HG03025 (cell line): ENCODE results near the gene RCCD1.

Source experiments
- ATAC-seq: cut with Tn5 transposase; IDR thresholded peaks from one replicate; pipeline ENCODE4 v1.9.1; 2021; ENCODE audit warnings: mild to moderate bottlenecking, moderate library complexity; ENCODE audit not compliant: unreplicated experiment, low FRiP score

Gene RCCD1

DNA sequence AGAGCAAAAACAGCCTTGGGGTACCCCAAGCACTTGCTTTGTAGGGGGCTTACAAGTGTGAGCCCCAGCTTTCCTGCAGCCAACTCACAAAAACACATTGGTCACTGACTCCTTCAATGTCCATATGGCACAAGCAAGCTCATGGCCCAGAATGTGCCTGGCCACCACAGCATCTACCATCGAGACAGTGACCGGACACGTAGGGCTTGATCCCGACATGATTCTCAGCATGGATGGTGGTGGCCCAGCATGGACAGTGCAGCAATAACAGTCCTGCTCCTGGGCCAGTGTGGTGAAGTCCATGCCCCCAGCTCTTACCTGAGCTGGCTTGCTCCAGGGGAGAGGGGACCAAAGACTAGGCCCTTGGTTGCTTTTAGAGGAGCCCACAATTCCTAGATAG, 13.6 kb upstream of the RCCD1 start:
- no peak for ATAC-seq

DNA sequence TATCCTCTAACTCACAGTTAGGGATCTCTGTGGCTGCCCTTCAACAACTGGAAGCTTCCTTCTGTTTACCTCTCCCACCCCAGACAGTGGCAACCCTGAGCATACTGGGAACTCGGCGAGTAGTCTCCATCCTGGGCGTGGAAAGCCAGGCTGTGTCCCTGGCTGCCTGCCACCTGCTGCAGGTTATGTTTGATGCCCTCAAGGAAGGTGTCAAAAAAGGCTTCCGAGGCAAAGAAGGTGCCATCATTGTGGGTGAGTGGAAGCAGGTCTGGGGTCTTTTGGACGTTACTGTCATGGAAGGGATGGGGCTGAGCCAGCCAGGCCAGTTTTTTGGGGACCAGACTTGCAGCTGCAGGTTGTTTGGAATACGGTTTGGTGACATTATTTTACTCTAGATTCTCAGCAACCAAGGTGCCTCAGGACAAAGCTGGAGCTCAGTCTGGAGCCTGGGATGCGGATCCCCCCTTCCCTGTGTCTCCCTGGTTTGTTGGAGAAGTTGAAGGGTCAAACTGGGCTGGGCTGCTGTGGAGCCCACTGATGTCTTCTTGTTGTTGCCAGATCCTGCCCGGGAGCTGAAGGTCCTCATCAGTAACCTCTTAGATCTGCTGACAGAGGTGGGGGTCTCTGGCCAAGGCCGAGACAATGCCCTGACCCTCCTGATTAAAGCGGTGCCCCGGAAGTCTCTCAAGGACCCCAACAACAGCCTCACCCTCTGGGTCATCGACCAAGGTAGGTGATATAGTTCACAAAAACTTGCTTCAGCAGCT, 12.1 kb upstream of the RCCD1 start:
- ATAC-seq = no peak

DNA sequence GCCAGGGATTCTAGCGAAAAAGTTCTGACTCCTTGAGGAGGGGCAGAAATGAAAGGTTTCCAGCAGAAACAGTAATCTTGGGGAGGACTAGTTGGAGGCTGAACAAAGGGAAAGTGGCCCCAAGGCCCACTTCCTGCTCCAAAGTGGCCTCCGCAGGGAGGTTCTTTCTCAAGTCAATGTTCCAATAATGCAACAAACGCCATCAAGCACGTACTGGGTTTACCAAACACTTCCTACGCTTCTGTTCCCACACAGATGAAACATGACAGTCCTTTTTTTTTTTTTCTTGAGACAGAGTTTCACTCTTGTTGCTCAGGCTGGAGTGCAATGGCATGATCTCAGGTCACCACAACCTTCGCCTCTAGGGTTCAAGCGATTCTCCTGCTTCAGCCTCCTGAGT, 9.6 kb upstream of the RCCD1 start:
- no peak for ATAC-seq

DNA sequence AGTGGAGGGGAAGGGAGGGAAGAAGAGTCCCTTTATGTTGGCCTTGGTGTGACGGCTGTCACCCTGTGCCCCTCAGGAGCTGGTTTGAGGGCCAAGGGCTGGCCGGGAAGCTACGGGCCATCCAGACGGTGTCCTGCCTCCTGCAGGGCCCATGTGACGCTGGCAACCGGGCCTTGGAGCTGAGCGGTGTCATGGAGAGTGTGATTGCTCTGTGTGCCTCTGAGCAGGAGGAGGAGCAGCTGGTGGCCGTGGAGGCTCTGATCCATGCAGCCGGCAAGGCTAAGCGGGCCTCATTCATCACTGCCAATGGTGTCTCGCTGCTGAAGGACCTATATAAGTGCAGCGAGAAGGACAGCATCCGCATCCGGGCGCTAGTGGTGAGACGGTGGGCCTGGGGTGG, 8.1 kb upstream of the RCCD1 start:
- ATAC-seq = no peak

DNA sequence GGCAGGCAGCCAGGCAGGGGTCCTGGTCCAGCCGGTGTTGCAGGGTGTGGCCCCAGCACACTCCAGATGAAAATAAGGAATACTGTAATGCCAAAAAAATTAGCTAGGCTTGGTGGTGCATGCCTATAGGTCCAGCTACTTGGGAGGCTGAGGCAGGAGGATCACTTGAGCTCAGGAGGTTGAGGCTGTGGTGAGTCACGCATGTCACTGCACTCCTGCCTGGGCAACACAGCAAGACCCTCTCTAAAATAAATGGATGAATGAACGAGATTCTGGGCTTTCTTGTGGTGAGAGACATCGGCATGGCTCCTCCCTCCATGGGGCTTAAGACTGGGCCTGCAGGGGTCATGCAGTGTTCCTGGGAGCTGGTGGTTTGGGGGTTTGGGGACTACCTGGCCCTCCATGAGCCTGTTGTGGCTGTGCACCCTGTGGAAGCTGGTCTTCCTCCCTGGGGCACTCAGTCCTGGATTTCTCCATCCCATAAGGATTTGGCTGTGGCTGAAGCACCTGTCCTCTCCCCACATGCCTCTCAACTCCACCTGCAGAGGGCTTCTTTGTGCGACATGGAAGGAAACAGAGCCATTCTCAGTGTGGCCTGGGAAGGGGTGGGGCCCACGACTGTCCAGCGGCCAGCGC, 7.6 kb upstream of the RCCD1 start:
- ATAC-seq = no peak

DNA sequence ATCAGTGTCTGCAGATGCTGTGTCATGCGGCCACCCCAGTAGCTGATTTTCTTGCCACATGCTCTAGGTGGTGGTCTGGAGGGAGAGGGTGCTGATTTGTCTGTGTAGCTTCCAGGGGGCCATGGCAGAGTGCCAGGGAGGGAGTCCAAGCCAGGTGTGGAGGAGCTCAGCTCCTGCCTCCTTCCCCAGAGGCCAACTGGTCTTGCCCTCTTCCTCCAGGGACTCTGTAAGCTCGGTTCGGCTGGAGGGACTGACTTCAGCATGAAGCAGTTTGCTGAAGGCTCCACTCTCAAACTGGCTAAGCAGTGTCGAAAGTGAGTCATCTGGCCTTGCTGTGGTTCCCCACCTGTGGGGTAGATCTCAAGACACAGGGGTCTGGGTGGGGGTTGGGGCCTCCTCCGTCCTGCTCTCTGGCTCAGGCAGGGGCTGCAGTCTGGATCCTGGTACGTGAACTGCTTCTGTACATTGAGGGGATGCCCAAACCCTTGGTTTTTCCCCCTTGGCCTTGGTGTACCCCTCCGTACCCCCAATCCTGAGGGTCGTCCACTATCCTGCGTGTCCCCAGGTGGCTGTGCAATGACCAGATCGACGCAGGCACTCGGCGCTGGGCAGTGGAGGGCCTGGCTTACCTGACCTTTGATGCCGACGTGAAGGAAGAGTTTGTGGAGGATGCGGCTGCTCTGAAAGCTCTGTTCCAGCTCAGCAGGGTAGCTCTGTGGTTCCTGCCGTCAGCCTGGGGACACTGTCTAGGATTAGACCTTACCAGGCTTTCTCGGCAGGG, 6.9 kb upstream of the RCCD1 start:
- no peak for ATAC-seq

DNA sequence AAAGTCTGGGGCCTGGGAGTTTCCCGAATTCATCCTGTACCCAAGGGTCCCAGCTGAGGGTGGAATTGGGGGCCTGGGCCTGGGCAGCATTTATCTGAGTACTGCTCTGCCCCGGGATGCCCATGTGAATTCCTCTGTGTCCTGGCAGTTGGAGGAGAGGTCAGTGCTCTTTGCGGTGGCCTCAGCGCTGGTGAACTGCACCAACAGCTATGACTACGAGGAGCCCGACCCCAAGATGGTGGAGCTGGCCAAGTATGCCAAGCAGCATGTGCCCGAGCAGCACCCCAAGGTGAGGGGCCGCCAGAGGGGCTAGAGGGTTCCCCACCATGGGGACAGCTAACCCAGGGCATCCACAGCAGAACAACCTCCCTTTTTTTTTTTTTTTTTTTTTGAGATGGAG, 6.2 kb upstream of the RCCD1 start:
- no peak for ATAC-seq

DNA sequence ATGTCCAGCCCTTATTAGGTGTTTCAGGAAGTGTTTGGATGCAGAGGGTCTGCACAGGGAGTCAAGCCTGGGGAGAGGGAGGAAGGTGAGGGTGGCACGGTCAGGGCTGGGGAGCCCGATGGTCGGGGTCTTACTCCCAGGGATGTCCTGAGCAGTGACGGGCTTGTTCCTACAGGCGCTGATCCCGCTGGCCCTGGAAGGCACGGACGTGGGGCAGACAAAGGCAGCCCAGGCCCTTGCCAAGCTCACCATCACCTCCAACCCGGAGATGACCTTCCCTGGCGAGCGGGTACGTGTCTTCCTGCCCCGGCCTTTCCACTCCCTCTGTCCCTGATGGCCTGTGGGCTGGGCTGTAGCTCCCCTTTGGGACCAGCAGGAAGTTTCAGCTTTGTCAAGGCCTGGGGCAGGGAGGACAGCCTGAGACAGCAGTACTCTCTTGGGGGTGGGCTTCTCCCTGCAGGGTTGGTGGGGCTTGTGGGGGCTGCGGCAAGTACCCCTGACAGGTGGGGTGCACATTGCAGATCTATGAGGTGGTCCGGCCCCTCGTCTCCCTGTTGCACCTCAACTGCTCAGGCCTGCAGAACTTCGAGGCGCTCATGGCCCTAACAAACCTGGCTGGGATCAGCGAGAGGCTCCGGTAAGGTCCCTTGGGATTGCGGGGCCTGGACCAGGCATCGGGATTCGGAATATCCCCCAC, 4.6 kb upstream of the RCCD1 start:
- no peak for ATAC-seq

DNA sequence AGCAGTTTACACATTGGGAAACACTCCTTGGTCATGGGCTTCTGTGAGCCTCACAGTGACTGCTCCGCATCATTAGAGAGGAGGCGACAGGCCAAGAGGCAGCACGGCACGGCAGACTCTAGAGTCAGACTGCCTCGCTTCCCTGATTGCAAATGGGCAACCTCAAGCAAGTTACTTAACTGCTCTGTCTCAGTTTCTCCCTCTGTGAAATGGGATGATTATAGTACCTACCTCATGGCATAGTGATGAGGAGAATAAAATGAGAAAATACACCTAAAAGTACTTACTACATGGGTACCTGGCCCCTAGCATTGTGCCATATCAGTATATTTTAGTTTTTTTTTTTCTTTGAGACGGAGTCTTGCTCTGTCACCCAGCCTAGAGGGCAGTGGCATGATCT, 4.0 kb upstream of the RCCD1 start:
- no peak for ATAC-seq

DNA sequence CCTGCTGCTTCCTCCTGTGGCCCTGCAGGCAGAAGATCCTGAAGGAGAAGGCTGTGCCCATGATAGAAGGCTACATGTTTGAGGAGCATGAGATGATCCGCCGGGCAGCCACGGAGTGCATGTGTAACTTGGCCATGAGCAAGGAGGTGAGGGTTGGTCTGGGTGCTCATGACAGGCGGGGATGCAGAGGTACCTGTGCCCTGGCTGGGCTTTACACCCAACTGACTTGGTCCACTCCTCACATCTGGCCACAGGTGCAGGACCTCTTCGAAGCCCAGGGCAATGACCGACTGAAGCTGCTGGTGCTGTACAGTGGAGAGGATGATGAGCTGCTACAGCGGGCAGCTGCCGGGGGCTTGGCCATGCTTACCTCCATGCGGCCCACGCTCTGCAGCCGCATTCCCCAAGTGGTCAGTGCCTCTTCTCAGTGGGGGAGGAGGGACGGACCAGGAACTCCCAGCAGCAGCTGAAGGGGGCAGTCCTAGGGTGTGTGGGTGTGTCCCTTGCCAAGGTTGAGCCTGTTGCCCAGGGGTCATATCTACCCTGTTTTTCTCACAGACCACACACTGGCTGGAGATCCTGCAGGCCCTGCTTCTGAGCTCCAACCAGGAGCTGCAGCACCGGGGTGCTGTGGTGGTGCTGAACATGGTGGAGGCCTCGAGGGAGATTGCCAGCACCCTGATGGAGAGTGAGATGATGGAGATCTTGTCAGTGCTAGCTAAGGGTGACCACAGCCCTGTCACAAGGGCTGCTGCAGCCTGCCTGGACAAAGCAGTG, 1.6 kb upstream of the RCCD1 start:
- ATAC-seq = no peak

DNA sequence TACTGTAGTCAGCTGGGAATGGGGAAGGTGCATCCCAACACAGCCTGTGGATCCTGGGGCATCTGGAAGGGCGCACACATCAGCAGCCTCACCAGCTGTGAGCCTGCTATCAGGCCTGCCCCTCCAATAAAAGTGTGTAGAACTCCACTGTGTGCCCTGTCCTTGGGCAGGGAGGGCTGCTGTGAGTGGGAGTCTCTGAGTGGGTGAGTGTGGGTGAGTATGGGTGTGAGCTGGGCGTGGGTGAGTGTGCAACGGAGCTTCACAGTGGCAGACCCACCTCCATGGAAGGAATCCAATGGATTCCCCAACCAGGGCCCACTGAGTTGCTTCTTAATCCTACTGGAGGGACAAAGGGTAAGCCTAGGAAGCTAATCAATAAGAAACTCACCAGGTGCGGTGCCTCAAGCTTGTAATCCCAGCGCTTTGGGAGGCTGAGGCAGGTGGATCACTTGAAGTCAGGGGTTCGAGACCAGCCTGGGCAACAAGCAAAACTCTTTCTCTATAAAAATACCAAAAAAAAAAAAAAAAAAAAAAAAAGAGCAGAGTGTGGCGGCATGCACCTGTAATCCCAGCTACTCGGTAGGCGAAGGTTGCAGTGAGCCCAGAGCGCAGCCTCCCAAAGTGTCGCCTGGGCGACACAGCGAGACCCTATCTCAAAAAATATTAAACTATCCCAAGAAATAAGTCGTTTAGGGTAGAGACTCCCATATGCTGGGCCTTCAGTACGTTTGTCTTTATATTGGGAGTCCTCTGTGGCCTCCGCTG, 555 bp upstream of the RCCD1 start:
- ATAC-seq = no peak

DNA sequence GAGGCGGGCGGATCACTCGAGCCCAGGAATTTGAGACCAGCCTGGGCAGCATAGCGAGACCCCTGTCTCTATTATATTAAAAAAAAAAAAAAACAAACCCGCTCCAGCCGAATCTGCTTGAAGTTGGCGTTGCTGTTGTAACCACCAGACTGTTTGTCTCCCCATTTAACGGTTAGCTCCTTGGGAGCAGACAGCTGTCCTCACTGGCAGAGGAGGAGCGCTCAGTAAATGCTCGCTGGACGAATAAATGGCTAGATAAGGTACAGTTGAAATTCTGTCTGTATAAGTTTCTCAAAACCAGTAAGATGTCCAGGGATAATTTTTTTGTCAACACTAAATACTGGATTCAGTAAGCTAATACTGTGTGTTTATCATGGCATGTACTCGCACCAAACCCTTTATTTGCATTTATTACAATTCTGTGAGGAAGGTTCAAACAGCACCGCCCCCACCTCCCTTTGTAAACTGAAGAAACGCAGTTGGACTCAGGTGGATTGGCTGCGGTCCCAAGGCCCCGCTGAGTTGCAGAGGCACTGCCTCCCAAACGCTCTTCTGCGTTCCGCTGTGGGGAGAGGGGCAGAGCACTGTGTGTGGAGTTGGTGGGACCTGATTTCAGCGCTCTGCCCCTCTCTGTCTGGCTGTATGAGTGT, 1.1 kb downstream of the RCCD1 start:
- ATAC-seq = no peak

DNA sequence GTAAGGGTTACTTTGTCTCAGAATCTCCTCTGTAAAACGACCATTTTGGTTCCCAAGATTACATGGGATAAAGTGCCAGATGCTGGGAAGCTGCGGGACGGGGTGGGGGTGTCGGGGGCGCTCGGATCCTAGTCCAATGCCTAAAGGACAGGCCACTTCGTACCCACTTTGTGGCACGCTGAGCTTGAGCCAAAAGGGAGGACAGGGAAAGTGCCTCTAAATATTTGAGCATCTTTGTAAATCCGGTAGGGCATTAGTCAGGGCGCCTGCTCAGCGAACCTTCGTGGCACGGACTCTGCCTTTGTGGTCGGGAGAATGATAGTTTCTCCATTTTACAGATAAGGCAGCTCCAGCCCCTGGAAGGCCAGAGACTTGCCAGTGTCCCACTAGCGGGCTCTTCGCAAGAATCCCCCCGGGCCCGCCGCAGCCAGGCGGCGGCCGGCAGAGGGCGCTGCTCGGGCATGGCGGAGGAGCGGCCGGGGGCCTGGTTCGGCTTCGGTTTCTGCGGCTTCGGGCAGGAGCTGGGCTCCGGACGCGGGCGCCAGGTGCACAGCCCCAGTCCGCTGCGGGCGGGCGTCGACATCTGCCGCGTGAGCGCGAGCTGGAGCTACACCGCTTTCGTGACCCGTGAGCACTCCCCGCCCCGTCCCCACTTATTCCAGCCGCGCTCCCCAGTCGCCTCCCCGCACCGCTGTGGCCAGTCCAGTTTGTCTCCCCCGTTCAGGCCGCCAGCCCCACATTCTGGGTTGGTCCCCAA, 1.8 kb downstream of the RCCD1 start:
- ATAC-seq = no peak

DNA sequence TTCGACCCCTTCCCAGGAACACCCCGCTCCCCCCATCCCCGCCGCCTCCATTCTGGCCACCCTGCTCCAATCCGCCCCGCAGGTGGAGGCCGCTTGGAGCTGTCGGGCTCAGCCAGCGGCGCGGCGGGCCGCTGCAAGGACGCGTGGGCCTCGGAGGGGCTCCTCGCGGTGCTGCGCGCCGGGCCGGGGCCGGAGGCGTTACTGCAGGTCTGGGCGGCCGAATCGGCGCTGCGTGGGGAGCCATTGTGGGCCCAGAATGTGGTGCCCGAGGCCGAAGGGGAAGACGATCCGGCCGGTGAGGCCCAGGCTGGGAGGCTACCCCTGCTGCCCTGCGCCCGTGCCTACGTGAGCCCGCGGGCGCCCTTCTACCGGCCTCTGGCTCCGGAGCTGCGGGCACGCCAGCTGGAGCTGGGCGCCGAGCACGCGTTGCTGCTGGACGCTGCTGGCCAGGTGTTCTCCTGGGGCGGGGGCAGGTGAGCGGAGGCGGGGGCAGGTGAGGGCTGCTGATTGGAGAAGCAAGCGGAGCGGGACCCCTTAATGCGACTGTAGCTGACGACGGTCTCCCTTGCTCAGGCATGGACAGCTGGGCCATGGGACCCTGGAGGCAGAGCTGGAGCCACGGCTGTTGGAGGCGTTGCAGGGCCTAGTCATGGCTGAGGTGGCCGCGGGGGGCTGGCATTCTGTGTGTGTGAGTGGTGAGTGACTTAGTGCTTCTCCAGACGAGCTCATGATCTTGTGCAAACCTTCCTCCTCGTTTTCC, 2.5 kb downstream of the RCCD1 start:
- ATAC-seq = no peak

DNA sequence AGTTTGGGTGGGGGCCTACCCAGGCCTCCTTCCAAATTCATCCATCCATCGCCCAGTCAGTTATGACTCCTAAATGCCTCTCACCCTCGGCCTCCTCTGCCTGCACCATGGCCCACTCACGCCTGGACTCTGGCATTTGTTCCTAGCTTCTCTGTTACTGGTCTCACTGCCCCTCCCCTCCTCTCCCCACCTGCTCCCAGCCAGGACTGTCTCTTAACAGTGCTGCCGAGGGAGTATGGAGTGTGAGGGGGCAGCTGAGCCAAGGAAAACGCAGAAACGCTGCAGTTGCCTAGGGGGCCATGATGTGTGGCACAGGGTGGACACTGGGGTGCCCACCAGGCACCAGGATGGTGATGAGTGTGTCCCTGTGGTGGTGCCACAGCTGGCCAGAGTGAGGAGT, 3.1 kb downstream of the RCCD1 start:
- ATAC-seq = no peak

DNA sequence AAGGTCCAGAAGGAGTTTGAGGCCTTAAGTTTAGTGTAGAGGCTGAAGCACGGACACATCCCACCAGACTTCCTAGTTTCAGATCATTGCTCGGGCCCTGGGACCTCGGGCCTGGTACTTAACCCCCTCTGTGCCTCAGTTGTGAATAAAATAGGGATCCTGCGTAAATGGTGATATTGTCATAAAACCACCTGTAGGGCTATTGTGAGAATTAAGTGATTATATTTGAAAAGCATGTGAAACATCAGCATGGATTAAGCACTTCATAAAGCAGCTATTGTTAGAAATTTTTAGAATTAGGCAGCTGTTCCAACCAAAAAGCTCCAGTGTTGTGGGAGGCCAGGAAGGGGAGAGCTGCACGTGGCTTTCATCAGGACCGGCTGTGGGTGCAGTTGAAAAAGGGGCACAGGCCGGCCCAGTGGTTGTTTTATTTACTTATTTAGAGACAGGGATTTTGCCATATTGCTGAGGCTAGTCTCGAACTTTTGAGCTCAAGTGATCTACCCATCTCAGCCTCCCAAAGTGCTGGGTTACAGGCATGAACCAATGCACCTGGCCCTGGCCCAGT, 4.4 kb downstream of the RCCD1 start:
- no peak for ATAC-seq

DNA sequence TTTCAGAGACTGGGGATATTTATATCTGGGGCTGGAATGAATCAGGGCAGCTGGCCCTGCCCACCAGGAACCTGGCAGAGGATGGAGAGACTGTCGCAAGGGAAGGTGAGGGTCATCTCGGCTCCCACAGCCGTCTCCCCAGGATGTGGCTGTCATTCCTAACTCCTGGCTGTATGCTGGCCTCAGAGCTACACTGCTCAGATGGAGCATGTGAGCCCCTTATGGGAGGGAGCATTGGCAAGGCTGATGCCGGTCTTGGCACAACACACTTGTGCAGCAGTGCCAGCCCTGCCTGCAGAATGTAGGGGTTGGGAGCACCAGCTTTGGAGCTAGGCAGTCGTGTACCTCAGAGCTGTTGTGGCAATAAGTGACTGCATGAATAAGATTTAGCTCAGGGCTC, 5.2 kb downstream of the RCCD1 start:
- no peak for ATAC-seq
